ENCODE results near the gene PEA15.

The PEA15 gene

DNA sequence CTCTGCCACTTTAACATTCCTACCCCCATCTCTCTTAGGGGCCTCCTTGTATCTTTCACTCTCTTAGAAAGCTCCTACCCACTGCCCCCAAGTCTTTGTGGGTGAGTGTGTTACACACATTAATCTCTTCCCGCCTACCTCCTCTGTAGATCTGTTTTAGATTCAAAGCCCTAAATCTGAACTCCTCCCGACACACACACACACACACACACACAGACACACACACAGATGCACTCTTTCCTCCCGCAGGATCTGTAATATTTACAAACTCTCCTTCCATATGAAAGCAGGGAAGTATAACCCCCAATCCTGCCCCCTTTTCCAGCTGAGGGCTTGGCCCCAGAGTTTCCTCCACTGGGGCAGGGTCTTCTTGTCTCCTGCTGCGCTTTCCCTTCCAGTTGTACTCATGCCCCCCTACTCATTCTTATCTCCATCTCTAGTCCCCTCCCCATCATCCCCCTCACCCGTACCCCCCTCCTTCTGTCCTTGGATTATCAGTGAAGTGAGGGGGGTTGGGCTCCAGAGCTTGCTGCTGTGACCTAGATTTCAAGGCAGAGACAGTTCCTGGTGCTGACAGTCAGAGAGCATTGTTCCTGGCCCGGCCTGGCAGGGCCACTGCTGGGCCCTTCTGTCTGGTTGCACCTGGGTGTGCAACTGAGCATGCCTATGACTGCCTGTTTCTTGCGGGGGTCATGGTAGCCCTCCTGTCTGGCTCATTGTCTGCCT lies 4.3 kb downstream of the PEA15 start:
- DNase-seq: no peak

- DNase-seq: no peak
Observed at GRCh38 chr1:160210561-160210960, 5.4 kb downstream of the PEA15 start.

GRCh38 chr1:160211046-160211790 lies 6.0 kb downstream of the PEA15 start:
- no peak for DNase-seq

- no peak for DNase-seq
Observed at GRCh38 chr1:160214481-160215140, 9.4 kb downstream of the PEA15 start.

DNA sequence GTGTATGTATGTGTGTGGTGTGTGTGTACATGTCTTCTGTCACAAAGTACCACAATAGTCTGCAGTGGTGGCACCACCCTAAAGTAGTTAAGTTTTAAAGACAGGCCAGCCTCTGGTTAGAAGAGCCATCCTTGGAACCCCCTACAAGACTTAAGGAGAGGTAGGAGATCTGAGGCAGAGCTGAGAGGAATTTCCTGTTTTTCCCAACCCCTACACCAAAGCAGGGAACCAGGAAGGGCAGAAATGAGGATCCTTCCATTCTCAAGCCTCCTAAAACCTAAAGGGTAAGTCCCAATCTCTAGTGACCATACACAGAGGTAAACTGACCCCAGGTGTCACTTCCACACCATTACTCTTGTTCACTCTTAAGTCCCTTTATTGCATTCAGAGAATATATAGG lies 11.1 kb downstream of the PEA15 start:
- no peak for DNase-seq

DNA sequence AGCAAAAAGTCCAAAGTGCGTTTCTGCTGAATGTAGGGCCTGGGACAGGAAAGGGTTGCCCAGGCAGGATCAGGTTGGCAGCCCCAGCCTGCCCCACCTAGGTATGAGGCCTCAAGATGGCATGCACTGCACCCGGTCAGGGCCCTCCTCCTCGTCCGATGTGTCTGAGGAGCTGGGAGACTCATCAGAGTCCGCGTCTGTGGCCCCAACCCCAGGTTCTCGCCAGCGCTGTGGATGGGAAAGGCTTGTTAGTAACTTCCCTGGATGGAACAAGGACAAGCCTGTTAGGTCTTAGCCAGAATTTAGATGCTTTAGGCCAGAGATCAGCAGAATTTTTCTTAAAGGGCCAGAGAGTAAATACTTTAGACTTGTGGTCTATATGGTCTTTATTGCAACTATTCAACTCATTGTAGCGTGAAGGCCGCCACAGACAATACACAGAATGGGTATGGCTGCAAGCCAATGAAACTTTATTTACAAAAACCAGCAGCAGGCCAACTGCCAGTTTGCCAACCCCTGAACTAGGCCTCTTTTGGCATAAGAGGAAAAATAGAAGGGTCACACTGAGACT lies 12.4 kb downstream of the PEA15 start:
- DNase-seq: no peak

DNA sequence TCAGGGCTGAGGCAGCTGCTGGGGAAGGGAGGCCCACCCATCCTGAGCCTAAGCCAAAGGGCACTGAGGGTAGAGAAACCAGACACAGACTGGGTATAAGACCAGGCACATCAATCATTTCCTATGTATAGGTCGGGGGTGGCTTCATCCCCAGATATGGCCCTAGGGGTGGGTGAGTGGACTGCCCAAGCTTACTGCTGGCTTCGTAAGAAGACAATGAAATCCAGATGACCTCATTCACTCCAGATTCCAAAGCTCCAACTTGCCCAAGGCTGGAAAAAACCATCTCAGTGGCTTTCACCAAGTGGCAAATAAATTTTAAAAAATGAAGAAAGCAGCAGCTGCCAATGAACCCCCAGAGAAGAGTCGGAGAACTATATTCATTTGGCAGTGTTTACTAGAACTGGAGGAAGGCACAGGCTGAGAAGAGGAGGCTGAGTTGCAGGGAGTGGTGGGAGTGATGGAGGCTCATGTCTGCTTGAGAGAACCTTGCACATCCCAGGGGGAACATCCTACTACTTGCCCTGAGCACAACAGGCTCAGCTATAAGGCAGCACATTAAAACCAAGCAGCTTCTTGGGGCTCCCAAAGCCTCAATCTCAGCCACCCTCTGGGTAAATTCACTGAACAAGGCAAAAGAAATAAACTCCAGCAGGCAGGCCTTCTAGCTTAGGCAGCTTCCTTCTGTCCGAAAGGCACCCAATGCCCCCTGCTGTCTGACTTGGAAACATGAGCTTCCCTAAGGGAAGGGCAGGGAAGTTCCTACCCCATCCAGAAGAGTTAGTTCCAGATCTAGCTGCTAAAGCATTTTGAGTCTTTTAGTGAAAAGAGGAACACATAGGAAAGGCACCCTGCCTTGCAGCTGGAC lies 14.1 kb downstream of the PEA15 start:
- DNase-seq: no peak

DNA sequence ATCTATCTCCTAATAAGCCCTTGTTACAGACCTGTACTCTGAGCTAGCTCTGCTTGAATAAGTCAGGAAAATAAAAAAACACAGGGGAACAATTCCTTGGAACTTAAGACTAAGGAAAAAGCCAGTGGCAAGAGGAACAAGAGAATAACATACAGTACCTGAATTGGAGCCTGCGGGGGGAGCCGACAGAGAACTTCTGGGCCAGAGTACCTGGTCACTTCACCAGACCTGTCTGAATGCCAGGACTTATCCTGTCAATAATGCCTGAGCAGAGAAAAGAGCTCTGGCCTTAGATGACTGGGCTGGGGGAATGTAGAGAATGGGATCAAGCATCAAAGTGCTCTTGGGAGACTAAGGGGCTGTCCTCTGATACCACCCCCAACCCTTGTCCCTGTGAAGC lies 15.1 kb downstream of the PEA15 start:
- DNase-seq: no peak

- DNase-seq: no peak
Observed at GRCh38 chr1:160221089-160221488, 15.9 kb downstream of the PEA15 start.

- DNase-seq: no peak
Observed at GRCh38 chr1:160222546-160222945, 17.4 kb downstream of the PEA15 start.

GRCh38 chr1:160224606-160225005 lies 19.4 kb downstream of the PEA15 start:
- no peak for DNase-seq

DNA sequence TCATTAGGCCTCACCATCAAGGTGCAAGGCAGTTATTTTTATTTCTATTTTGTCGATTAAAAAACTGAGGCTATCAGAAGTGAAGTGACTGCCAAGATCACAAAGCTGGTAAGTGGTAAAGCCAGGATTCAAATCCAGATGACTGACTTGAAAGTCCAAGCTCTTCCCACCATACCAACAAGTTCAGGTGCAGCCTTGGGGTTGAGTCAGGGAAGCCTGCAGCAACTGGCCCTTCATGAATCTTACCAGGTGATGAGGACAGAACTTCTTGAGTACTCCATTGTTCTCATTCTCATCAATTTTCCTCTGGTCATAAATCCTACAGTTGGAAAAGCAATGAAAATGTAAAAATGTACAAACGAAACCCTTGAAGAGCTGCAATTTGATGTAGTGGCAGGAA lies 20.2 kb downstream of the PEA15 start:
- no peak for DNase-seq

DNA sequence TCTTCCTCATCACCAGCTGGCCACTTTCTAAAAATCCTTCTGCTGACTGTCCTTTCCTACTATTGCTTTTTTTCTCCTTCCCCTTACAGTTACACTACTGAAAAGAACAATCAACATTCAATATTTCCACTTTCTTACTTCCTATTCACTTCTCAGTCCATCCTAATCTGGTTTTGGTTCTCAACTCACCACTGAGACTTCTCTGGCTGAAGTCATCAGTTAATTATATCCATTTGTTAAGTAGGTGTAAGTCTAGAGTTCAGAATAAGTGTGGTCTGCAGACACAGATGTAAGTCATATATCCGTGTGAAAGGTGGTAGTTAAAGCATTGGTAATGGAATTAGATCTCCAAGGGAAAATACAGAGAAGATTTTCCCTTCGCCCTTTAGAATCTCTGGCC lies 21.4 kb downstream of the PEA15 start:
- DNase-seq: no peak

GRCh38 chr1:160227034-160227433 lies 21.9 kb downstream of the PEA15 start:
- DNase-seq: no peak

DNA sequence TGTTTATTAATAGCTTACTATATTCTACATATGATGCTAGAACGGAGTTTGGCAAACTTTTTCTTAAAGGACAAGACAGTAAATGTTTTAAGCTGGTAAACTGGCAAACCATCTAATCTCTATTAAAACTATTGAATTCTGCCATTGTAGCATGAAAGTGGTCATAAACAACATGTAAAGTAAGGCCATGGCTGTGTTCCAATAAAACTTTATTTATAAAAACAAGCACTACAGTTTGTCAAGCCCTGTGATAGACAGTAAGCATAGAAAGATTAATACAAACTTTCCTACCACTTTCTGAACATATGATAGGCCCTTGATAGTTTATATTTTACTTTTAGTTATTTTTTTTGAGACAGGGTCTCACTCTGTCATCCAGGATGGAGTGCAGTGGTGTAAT lies 22.4 kb downstream of the PEA15 start:
- no peak for DNase-seq

GRCh38 chr1:160228431-160228830 lies 23.2 kb downstream of the PEA15 start:
- DNase-seq: no peak

DNA sequence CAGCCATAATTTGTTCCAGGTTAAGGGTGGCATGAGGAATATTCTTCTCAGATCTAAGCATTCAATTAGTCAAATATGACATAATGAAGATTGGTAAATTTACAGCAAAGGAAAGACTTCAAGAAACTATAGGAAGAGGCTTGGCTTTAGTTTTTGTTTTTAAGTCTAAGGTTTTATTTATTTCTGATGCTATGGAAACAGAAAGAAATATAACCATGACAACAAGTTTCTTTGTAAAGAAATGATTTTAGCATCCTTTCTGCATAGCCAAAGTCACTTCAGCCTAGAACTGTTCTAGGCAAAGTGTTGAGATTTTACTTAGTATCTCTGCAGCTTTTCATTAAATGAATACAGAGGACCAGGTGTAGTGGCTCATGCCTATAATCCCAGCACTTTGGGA lies 27.7 kb downstream of the PEA15 start:
- no peak for DNase-seq

- no peak for DNase-seq
Observed at GRCh38 chr1:160236806-160237205, 31.6 kb downstream of the PEA15 start.

GRCh38 chr1:160237558-160237957 lies 32.4 kb downstream of the PEA15 start:
- DNase-seq: no peak

DNA sequence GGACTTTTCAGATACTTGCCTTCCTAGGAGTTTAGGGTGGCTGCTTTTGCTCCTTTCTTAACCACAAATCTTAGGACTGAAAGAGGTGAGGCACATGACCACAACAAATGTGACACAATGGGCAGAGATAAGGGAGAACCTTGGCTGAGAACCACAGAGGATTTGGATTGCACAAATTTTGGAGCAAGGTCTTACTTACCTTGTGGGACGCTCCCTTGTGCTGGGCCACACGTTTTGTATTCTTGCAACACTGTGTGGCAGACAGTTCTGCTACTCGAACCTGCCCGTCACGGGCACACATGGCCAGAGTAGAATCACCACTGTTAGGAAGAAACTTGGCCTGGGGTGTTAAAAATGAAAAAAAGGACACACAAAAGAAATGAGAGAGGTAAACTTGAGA lies 33.2 kb downstream of the PEA15 start:
- no peak for DNase-seq

DNA sequence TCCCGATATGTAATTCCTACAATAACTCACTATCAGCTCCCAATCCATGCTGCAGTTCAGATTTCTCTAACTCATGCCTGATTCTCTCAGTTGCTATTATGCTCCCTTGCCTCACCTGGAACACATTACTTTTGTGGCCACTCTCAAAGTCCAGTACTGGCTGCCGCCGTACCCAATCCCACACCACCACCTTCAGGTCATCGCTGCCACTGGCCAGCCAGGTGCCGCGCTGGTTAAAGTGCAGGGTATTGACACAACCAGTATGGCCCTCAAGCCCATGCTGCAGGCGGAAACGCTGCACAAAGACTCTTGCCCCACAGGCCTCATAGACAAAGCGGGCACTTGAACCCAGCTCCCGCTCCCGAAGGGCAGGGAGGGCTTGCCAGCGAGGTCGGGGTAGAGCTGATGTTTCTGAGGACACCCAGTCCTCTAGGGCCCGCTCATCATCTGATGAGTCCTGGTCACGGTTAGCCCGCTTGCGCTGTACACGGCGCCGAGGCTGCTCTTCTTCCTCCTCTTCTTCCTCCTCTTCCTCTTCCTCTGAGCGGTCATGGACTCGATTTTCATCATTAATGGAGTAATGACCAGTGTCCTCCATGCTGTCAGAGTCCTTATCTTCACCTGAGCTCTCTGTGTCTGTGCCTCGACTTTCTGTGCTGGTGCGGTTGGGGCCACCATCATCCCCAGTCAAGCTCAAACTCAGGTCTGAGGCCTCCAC lies 34.6 kb downstream of the PEA15 start:
- DNase-seq: no peak

DNA sequence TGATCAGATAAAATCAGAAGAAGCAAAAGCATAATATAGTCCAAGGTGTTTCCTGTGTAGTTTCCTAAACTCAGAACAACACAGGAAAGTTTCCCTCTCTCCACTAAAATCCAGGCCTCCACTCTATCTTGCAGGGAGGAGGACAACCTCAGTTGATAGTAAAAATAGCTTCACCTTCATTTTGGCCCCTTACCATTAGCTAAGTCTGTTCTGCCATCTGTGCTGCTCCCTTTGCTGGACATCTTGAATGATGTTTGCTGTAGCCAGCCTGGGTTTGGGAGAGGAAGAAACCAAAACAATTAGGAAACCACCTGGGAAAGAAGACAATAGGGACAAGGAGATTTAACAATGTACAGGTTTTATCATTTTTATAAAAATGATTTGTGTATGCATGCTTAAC lies 38.6 kb downstream of the PEA15 start:
- no peak for DNase-seq
